Coronary artery (tissue), 2 donors: ENCODE measurements around the gene TAF10.

Source experiments
- DNase-seq: peaks from one replicate; pipeline ENCODE4 v3.0.0-alpha.2; 2017; ENCODE audit warnings: low spot score
- H3K27ac ChIP-seq, 2 donors: fragments of 200-600 bp; sonication (generic); one replicate each; pipeline ENCODE4 v1.5.1; 2016 to 2019
- H3K4me3 ChIP-seq: fragments of 200-600 bp; sonication (generic); 2 replicates; pipeline ENCODE4 v1.5.1; 2016; ENCODE audit warnings: mild to moderate bottlenecking, moderate library complexity
- TF ChIP-seq, protein P1 (sequence below): fragments of 200-600 bp; sonication (generic); IDR thresholded peaks from one replicate; pipeline ENCODE4 v1.5.1; 2019; ENCODE audit warnings: antibody characterized with exemption

TAF10 gene

GRCh38 chr11:6650980-6651379, 39.0 kb upstream of the TAF10 start:
- TF ChIP-seq, protein P1, sequence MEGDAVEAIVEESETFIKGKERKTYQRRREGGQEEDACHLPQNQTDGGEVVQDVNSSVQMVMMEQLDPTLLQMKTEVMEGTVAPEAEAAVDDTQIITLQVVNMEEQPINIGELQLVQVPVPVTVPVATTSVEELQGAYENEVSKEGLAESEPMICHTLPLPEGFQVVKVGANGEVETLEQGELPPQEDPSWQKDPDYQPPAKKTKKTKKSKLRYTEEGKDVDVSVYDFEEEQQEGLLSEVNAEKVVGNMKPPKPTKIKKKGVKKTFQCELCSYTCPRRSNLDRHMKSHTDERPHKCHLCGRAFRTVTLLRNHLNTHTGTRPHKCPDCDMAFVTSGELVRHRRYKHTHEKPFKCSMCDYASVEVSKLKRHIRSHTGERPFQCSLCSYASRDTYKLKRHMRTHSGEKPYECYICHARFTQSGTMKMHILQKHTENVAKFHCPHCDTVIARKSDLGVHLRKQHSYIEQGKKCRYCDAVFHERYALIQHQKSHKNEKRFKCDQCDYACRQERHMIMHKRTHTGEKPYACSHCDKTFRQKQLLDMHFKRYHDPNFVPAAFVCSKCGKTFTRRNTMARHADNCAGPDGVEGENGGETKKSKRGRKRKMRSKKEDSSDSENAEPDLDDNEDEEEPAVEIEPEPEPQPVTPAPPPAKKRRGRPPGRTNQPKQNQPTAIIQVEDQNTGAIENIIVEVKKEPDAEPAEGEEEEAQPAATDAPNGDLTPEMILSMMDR, result no peak

DNA sequence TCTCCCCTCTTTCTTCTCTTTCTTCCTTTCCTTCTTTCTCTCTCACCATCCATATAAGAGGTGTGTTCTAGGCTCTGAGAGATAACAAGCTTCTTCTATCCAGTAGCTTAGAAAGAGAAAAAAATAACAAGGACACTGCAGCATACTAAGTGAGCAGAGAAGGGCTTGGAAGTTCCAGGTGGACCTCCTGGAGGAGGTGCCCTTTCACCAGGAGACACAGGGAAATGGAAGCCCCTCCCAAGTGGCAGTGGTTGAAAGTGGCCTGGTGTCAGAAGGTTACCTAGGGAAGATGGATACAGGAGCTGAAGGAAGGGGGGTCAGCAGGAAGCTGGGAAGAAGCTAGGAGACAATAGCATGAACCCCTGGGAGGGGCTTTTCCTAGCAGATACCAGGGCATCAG, 38.1 kb upstream of the TAF10 start:
- no peak overlapping the region for H3K27ac ChIP-seq
- H3K4me3 ChIP-seq, result no peak overlapping the region
- no peak for DNase-seq
- TF ChIP-seq, protein P1, result no peak

More at GRCh38 chr11:6650980-6651379, 39.0 kb upstream of the TAF10 start:
- Histone ChIP-seq H3K27ac (no peak overlapping the region), H3K4me3 (no peak overlapping the region)
- no peak for DNase-seq

DNA sequence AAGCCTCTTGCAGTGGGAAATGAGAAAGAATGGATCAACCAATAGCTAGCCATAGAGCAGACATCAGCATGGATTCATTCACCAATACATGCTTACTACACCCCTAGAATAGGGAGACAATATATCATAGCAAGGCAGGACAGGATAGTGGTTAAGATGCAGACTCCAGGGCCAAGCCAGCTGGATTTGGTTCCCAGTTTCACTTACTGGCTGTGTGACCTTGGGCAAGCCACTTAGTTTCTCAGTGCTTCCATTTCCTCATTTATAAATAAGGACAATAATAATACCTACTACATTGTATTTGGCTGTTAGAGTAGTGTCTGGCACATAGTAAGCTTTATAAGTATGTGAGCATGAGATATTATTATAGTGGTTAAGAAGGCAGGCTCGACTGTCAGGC, 36.5 kb upstream of the TAF10 start:
- H3K4me3 ChIP-seq, result no peak overlapping the region
- DNase-seq, result no peak
- H3K27ac ChIP-seq, result peak overlapping the region in 1 of 2 donors; percentile 86
- TF ChIP-seq, protein P1, result no peak

DNA sequence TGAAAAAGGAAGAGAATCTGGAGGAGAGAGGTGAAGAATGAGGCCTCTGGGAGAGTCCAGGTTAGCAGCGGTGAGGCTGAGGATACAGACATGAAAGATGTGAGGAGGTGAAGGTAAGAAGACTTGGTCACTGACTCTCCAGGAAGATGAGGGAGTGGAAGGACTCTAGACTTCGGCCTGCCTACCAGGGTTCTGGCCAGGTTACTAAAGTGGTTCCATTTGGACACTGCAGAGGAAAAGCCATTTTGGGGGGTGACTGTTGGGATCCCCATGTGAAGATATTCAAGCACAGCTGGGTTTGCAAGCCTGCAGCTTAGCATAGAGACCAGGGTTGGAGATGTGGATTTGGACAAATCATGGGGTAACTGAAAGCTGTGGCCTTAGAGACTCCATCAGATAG, 35.8 kb upstream of the TAF10 start:
- peak overlapping the region; percentile 41 to 86 for H3K27ac ChIP-seq
- DNase-seq, result no peak
- TF ChIP-seq, protein P1, result no peak
- H3K4me3 ChIP-seq, result no peak overlapping the region

DNA sequence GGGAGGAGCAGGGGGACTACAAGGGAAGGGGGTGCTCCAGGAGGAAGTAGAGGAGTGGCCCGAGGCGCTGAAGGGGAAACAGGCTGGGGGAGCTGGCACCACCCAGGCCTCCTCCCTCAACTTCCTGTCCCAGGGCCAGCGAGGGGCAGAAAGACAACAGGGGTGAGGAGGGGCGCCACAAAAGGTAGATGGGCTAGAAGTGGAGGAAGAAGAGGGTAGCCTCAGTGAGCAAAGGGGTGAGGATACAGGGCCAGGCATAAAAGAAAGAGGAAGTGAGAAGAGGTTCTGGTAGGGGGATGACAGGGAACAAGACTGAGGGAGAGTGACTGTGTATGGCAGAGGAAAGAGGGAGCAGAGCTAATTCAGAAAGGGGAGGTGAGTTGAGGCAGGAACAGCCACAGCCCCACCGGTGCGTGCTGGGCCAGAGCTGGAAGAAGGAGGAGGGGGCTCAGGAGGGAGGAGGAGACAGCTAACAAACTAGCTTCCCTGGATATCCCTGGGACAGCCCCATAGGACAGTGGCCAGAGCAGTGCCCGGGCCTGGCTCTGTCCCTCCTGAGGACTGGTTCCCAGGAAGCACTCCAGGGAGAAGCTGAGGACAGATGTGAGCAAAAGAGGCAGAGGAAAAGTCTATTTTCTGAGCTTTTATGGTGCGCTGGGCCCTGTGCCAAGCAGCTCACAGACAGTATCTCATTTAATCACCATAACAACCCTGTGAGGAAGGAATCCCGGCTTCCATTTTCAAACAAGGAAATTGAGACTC, 35.1 kb upstream of the TAF10 start:
- H3K4me3 ChIP-seq, result peak overlapping the region; percentile 42
- DNase-seq, result peak; percentile 68

DNA sequence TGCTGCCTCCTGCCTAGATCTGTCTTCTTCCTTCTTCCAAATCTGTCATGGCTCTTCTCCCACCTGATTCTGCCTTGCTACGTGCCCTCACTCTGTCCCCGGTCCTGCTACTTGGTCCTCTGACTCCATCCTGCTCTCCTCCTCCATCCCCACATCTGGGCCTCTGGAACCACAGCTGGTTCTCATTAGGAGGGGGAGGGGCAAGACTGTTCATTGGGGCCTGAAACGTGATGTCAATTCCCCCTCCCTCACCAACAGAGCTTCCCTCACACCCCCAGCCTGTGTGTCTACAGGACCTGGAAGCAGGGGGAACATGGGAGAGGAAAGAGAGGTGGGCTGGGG, 34.5 kb upstream of the TAF10 start:
- H3K27ac ChIP-seq, result peak overlapping the region; percentile 41 to 86
- peak overlapping the region; percentile 42 for H3K4me3 ChIP-seq
- peak; percentile 71 for DNase-seq
- TF ChIP-seq, protein P1, result no peak

More for the DNA sequence above, 35.1 kb upstream of the TAF10 start:
- TF ChIP-seq, protein P1, result no peak
- peak overlapping the region; percentile 41 to 86 for H3K27ac ChIP-seq

DNA sequence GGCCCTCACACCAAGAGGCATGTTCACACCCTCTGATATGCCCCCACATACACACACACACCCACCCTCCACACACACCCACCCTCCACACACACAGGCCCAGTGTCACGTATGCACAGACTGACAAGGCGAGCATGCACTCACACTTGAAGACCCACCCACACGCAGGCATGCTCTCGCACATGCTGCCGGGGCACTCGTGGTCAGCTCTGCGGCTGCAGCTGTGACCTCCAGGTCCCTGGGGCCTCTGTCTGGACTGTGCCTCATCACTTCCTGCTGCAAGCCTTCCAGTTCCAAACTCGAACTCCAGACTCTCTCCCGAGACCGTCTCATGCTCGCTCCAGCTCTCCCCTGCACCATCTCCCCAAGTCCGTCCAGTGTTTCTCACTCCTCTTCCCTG, 34.1 kb upstream of the TAF10 start:
- TF ChIP-seq, protein P1, result no peak
- H3K27ac ChIP-seq, result peak overlapping the region in 1 of 2 donors; percentile 86
- peak; percentile 78 for DNase-seq
- peak overlapping the region; percentile 42 for H3K4me3 ChIP-seq
